ENCODE data around the gene SLC28A1.

DNA sequence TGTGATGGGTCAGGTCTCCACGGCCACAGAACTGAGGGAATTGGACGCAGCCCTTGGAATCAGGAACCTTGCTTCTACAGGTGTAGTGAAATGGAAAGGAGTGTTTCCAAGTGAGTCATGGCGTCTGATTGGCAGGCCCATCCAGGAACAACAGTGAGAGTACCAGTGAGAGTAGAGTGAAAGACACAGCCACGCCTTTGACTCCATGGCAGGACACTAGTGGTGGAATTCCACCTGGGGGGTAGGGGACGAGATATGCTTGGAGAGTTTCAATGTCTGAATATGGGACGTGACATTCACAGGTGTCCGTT is 3.0 kb upstream of the SLC28A1 start:
- TF ChIP-seq CTCF (optimal IDR thresholded peaks at IDR 0.05 in 1 of 3, IDR thresholded peaks at IDR 0.05 in 1 of 3, conservative IDR thresholded peaks at IDR 0.05 in 1 of 3; ENCODE audit: extremely low read depth in 1 of 3, insufficient read depth in 2 of 3, low read length in 3 of 3), result no peak
- no peak for TF ChIP-seq EZH2 (IDR thresholded peaks at IDR 0.05; ENCODE audit: low read length)

Data from keratinocyte (primary cell).